Neural progenitor cell (in vitro differentiated cells): Measurements from ENCODE around the gene CRB3. TPM values are rescaled to one million over a fixed set of nuclear protein-coding genes. Genes with fewer than 3 reads are reported as not detected.

ENCODE experiments used
- DNase-seq: peaks from one replicate; pipeline ENCODE4 v3.0.0-alpha.2; 2016; ENCODE audit warnings: low spot score
- H2AFZ ChIP-seq: fragments of 200-600 bp; sonication (generic); replicated peaks from 2 replicates; pipeline ENCODE4 v1.6.1; 2016; ENCODE audit warnings: antibody characterized with exemption
- H3F3A ChIP-seq: fragments of 200-600 bp; sonication (generic); 2 replicates; pipeline ENCODE4 v1.6.1; 2016; ENCODE audit warnings: antibody characterized with exemption, low read depth
- H3K27ac ChIP-seq: fragments of 200-600 bp; sonication (generic); 2 replicates; pipeline ENCODE4 v1.5.1; 2016; ENCODE audit warnings: mild to moderate bottlenecking
- H3K27me3 ChIP-seq: fragments of 200-600 bp; sonication (generic); 2 replicates; pipeline ENCODE4 v1.6.1; 2016; ENCODE audit warnings: mild to moderate bottlenecking, moderate library complexity
- H3K36me3 ChIP-seq: fragments of 200-600 bp; sonication (generic); 2 replicates; pipeline ENCODE4 v1.5.1; 2016
- H3K4me1 ChIP-seq: fragments of 200-600 bp; sonication (generic); 2 replicates; pipeline ENCODE4 v1.6.1; 2016; ENCODE audit warnings: mixed run types
- H3K4me2 ChIP-seq: fragments of 200-600 bp; sonication (generic); 2 replicates; pipeline ENCODE4 v1.6.1; 2016
- H3K4me3 ChIP-seq: fragments of 200-600 bp; sonication (generic); 2 replicates; pipeline ENCODE4 v1.5.1; 2016
- H3K79me2 ChIP-seq: fragments of 200-600 bp; sonication (generic); 2 replicates; pipeline ENCODE4 v1.6.1; 2016; ENCODE audit warnings: low read depth
- H3K9ac ChIP-seq: fragments of 200-600 bp; sonication (generic); 2 replicates; pipeline ENCODE4 v1.6.1; 2016
- H3K9me3 ChIP-seq: fragments of 200-600 bp; sonication (generic); 2 replicates; pipeline ENCODE4 v1.5.1; 2016; ENCODE audit warnings: low read depth
- H4K20me1 ChIP-seq: fragments of 200-600 bp; sonication (generic); 2 replicates; pipeline ENCODE4 v1.6.1; 2016; ENCODE audit warnings: low read depth
- H3K27ac Mint-ChIP-seq: 3 replicates; pipeline ENCODE4 v1.8.0; 2021; ENCODE audit warnings: mixed read lengths
- H3K27me3 Mint-ChIP-seq: 2 replicates; pipeline ENCODE4 v1.8.0; 2022; ENCODE audit warnings: low read depth, mild to moderate bottlenecking, inconsistent platforms, moderate library complexity, mixed read lengths; ENCODE audit not compliant: insufficient read depth
- H3K36me3 Mint-ChIP-seq: 3 replicates; pipeline ENCODE4 v1.8.0; 2021; ENCODE audit warnings: mixed read lengths
- H3K4me1 Mint-ChIP-seq: 3 replicates; pipeline ENCODE4 v1.8.0; 2021; ENCODE audit warnings: mixed read lengths
- H3K4me3 Mint-ChIP-seq: 3 replicates; pipeline ENCODE4 v1.8.0; 2021; ENCODE audit warnings: mild to moderate bottlenecking, moderate library complexity, mixed read lengths
- H3K9me3 Mint-ChIP-seq: 3 replicates; pipeline ENCODE4 v1.8.0; 2020; ENCODE audit warnings: mixed read lengths
- CTCF ChIP-seq: fragments of 200-600 bp; sonication (generic); IDR thresholded peaks from 2 replicates; pipeline ENCODE4 v1.5.1; 2017; ENCODE audit warnings: antibody characterized with exemption, mild to moderate bottlenecking
- EZH2 ChIP-seq: fragments of 200-600 bp; sonication (generic); IDR thresholded peaks from 2 replicates; pipeline ENCODE4 v1.6.1; 2017; ENCODE audit warnings: antibody characterized with exemption, mild to moderate bottlenecking, moderate library complexity
- EZH2phosphoT487 ChIP-seq: fragments of 200-600 bp; sonication (generic); IDR thresholded peaks from 2 replicates; pipeline ENCODE4 v1.6.1; 2017; ENCODE audit warnings: antibody characterized with exemption
- total RNA-seq: library from RNA; depleted of rRNA; stranded (reverse); fragments of >200 nt; gene quantifications from 2 replicates; pipeline ENCODE4 v1.2.3, GENCODE V29; 2015; ENCODE audit warnings: low replicate concordance

CRB3 gene
- total RNA-seq, 1 donor from 2014 or later = 1.3 TPM

DNA sequence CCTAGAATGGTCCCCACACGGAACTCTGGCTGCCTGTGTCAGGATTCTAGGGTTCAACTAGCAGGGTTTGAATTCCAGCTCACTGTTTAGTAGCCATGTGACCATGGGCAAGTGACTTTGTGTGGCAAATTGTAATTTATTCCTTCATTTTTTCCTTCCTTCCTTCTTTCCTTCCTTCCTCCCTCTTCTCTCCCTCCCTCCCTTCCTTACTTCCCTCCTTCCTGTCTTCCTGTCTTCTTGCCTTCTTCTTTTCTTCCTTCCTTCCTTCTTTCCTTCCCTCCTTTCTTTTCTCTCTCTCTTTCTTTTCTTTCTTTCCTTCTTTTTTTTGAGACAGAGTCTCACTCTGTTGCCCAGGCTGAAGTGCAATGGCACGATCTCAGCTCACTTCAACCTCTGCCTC is 26.1 kb downstream of the CRB3 start:
- no peak overlapping the region for H3K27ac Mint-ChIP-seq
- H3K4me1 Mint-ChIP-seq = peaks cover 9% of the 10 kb centered on the region
- H2AFZ ChIP-seq = no peak overlapping the region
- no peaks in the 10 kb centered on the region for H3K4me1 ChIP-seq
- no peak overlapping the region for H3K4me3 ChIP-seq
- no peaks in the 10 kb centered on the region for H3K79me2 ChIP-seq
- H3K36me3 ChIP-seq = no peaks in the 10 kb centered on the region
- H3F3A ChIP-seq = no peaks in the 10 kb centered on the region
- peaks cover 10% of the 10 kb centered on the region for H3K27me3 Mint-ChIP-seq
- no peak overlapping the region for H3K4me2 ChIP-seq
- H3K9me3 ChIP-seq = no peaks in the 10 kb centered on the region
- no peak for DNase-seq
- H3K27me3 ChIP-seq = no peaks in the 10 kb centered on the region
- no peaks in the 10 kb centered on the region for H3K36me3 Mint-ChIP-seq
- no peak for TF ChIP-seq CTCF
- no peak for TF ChIP-seq EZH2
- no peak for TF ChIP-seq EZH2phosphoT487
- H4K20me1 ChIP-seq = no peaks in the 10 kb centered on the region
- no peak overlapping the region for H3K9ac ChIP-seq
- no peak overlapping the region for H3K27ac ChIP-seq
- no peak overlapping the region for H3K4me3 Mint-ChIP-seq
- H3K9me3 Mint-ChIP-seq = peaks cover 5% of the 10 kb centered on the region

DNA sequence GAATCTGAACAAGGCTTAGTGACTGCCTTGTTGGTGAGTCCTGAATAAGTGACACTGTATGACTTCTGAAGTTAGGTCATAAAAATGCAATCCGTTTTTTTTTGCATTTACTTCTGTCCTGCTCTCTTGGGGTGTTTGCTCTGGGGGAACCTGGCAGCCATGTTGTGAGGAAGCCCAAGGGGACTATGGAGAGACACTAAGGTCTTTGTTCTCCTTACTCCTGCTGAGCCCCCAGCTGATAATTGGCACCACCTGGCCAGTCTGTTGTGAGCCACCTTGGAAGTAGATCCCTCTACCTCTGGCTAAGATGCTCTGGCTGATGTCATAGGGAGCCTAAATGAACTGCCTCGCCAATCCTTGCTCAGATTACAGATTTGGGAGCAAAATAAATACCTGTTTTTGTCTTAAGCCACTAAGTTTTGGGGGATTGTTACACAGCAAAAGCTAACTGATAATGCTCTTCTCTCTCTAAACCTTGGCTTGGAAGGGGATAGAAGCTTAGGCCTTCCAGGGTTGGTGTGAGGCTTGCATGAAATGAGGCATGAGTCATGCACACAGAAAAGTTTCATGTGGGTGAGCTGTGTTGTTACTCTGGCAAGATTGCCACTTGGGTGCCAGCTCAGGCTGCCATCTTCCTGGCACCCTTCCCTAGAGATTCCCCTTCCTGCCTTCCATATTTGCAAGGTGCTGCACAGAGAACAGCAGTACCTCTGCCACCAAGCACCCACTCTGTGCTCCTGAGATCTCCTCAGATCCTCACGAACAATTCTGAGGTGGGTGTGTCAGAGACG is 27.9 kb downstream of the CRB3 start:
- Histone ChIP-seq H3K27ac (no peak overlapping the region), H3K4me3 (no peak overlapping the region), H3K27me3 (no peaks in the 10 kb centered on the region), H3K9ac (no peak overlapping the region), H3K36me3 (no peaks in the 10 kb centered on the region), H3K79me2 (no peaks in the 10 kb centered on the region), H3K4me2 (no peak overlapping the region), H2AFZ (no peak overlapping the region), H3K4me1 (no peaks in the 10 kb centered on the region), H3F3A (no peaks in the 10 kb centered on the region), H3K9me3 (no peaks in the 10 kb centered on the region), H4K20me1 (no peaks in the 10 kb centered on the region)
- DNase-seq = no peak
- Mint-ChIP-seq H3K27ac (no peak overlapping the region), H3K4me3 (no peak overlapping the region), H3K9me3 (peaks cover 5% of the 10 kb centered on the region), H3K36me3 (no peaks in the 10 kb centered on the region), H3K4me1 (peaks cover 9% of the 10 kb centered on the region), H3K27me3 (peaks cover 10% of the 10 kb centered on the region)
- TF ChIP-seq EZH2phosphoT487 (no peak), CTCF (no peak), EZH2 (no peak)

- no peak for DNase-seq
- H4K20me1 ChIP-seq = no peaks in the 10 kb centered on the region
- no peaks in the 10 kb centered on the region for H3K79me2 ChIP-seq
- no peaks in the 10 kb centered on the region for H3K9me3 ChIP-seq
- peaks cover 5% of the 10 kb centered on the region for H3K4me1 Mint-ChIP-seq
- no peak for TF ChIP-seq EZH2phosphoT487
- no peak for TF ChIP-seq EZH2
- TF ChIP-seq CTCF = no peak
- H3K4me3 ChIP-seq = no peak overlapping the region
- H2AFZ ChIP-seq = no peak overlapping the region
- H3K27ac Mint-ChIP-seq = no peak overlapping the region
- H3K4me1 ChIP-seq = no peaks in the 10 kb centered on the region
- H3K36me3 Mint-ChIP-seq = no peaks in the 10 kb centered on the region
- no peaks in the 10 kb centered on the region for H3F3A ChIP-seq
- H3K4me3 Mint-ChIP-seq = no peak overlapping the region
- H3K27ac ChIP-seq = no peak overlapping the region
- H3K4me2 ChIP-seq = no peak overlapping the region
- H3K9me3 Mint-ChIP-seq = peaks cover 5% of the 10 kb centered on the region
- no peaks in the 10 kb centered on the region for H3K27me3 ChIP-seq
- H3K27me3 Mint-ChIP-seq = peaks cover 18% of the 10 kb centered on the region
- no peaks in the 10 kb centered on the region for H3K36me3 ChIP-seq
- no peak overlapping the region for H3K9ac ChIP-seq
Observed at GRCh38 chr19:6494438-6495036, 30.5 kb downstream of the CRB3 start.
